Activated CD4-positive, alpha-beta memory T cell treated with anti-CD3 and anti-CD28 coated beads, Interleukin-2, amount 10 ng/mL, durations not matched to agents 7 days and 5 days (primary cell): Measurements from ENCODE around the gene TJAP1. TPM values are rescaled to one million over a fixed set of nuclear protein-coding genes. Genes with fewer than 3 reads are reported as not detected.

Experiments used
- CTCF ChIA-PET: fragments of 350-600 bp; sonication (Branson Sonifier 250); formaldehyde crosslinking; loops from one replicate; lab custom pipeline; 2021; ENCODE audit warnings: antibody characterized with exemption, inconsistent platforms; lab: Charles Lee
- POLR2A ChIA-PET: fragments of 350-600 bp; sonication (Branson Sonifier 250); formaldehyde crosslinking; loops from one replicate; lab custom pipeline; 2021; ENCODE audit warnings: antibody characterized with exemption; lab: Charles Lee
- DNase-seq: peaks from one replicate; pipeline ENCODE4 v3.0.0-alpha.2; 2020
- H3K27ac Mint-ChIP-seq: one replicate; pipeline ENCODE4 v1.8.0; 2021; ENCODE audit warnings: mild to moderate bottlenecking, mixed read lengths
- H3K27me3 Mint-ChIP-seq: one replicate; pipeline ENCODE4 v1.8.0; 2021; ENCODE audit warnings: mixed read lengths
- H3K36me3 Mint-ChIP-seq: one replicate; pipeline ENCODE4 v1.8.0; 2021; ENCODE audit warnings: low read depth, mixed read lengths
- H3K4me1 Mint-ChIP-seq: one replicate; pipeline ENCODE4 v1.8.0; 2021; ENCODE audit warnings: mixed read lengths
- H3K4me3 Mint-ChIP-seq: one replicate; pipeline ENCODE4 v1.8.0; 2021; ENCODE audit warnings: mild to moderate bottlenecking, mixed read lengths
- H3K9me3 Mint-ChIP-seq: one replicate; pipeline ENCODE4 v1.8.0; 2021; ENCODE audit warnings: mixed read lengths
- total RNA-seq, 2 experiments: library from RNA; stranded (reverse); gene quantifications; one replicate each; pipeline ENCODE4 v1.2.3, GENCODE V29; 2021

TJAP1 gene
- total RNA-seq, 2 experiments from 2014 or later = 34.7 to 36.6 TPM

DNA sequence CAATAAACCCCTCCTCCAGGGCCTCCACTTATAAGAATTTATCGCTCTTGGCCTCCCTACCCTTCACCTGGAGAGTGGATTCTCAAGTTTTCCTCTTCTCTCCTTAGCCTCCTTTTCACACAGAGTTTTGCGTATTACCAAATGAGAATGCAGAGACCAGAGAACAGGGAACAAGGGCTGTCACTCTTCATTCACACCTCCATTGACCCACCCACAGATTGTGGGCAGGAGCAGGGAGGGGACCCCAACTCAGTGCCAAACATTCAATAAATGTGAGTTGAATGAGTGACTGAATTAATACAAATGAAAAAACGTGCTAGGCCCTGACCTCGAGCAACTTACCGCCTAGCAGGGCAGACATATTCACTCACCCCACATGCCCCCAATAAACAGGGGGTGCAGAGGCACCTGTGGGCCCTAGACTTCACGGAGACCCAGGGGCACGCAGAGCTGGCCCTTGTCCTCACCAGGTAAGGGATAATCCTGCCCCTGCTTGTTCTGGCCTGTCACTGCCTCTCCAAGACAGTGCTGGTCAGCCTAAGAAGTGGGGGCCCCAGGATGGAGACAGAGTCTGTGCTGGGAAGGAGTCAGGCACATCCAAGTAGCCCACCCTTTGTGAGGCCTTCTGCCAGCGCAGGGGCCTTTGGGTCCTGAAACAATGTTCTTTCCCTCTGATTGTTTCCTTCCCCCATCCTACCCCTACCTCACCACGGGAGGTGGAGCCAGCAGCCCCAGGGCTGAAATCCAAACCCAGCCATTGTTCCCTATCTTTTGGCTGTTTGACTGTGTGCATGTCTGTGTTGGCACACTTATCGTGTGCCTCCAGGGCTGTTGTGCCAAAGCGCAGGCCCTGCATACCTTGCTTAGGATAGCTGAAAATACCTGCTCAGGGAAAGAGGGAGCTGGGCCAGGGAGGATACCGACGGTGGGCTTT lies 8.4 kb upstream of the TJAP1 start:
- no peak overlapping the region for H3K4me3 Mint-ChIP-seq
- H3K27me3 Mint-ChIP-seq = peaks cover 14% of the 10 kb centered on the region
- no peaks in the 10 kb centered on the region for H3K4me1 Mint-ChIP-seq
- ChIA-PET CTCF (interaction anchor here (0.7 kb wide), 1 partner anchor 148 kb away, joined by 3 read pairs; no protein-coding TSS in a partner anchor), POLR2A (no interaction called here)
- no peaks in the 10 kb centered on the region for H3K36me3 Mint-ChIP-seq
- H3K9me3 Mint-ChIP-seq = no peaks in the 10 kb centered on the region
- DNase-seq = no peak
- H3K27ac Mint-ChIP-seq = no peak overlapping the region

DNA sequence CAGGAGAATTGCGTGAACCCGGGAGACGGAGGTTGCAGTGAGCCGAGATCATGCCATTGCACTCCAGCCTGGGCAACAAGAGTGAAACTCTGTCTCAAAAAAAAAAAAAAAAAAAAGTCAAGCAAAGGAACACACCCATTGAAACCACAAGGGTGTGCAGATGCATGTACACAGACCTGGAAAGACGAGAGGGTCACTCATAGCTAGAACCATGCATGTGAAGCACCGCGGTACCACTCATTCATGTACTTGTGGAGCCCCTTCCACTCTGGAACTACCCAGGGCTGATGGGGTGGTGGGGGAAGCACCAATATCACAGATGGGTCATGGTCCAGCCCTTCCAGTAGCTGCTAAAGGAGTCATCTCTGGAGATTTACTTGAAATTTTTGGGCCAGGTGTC lies 7.4 kb upstream of the TJAP1 start:
- ChIA-PET POLR2A (interaction anchor here (0.9 kb wide), 1 partner anchor 15 kb away, joined by 3 read pairs; no protein-coding TSS in a partner anchor), CTCF (interaction anchor here (0.7 kb wide), 1 partner anchor 149 kb away, joined by 3 read pairs; no protein-coding TSS in a partner anchor)
- no peaks in the 10 kb centered on the region for H3K36me3 Mint-ChIP-seq
- no peak overlapping the region for H3K4me3 Mint-ChIP-seq
- H3K4me1 Mint-ChIP-seq = no peaks in the 10 kb centered on the region
- no peak for DNase-seq
- H3K27ac Mint-ChIP-seq = no peak overlapping the region
- peaks cover 13% of the 10 kb centered on the region for H3K27me3 Mint-ChIP-seq
- no peaks in the 10 kb centered on the region for H3K9me3 Mint-ChIP-seq

DNA sequence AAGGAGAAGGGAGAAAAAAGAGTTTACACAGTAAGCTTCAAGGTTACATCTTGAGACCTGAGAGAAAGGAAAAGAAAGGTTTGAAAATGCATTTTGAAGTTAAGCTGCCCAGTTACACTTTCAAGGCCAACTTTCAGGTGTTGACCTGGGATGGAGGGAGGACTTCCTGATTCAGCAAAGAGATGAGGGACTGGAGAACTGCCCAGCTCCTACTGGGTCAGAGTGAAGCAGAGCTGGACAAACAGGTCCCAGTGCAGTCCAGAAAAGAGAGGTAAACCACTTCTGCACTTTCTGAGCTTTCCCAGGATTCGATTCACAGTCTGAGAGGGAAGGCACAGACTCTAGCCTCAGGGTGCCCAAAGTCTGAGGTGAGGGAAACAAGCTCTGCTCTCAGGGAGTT lies 6.0 kb upstream of the TJAP1 start:
- CTCF ChIA-PET = no interaction called here
- POLR2A ChIA-PET = interaction anchor here (1.1 kb wide), 1 partner anchor 44 kb away, joined by 3 read pairs; the partner anchor contains the start of gene ABCC10
- Mint-ChIP-seq H3K4me1 (no peaks in the 10 kb centered on the region), H3K27me3 (peaks cover 13% of the 10 kb centered on the region), H3K36me3 (no peaks in the 10 kb centered on the region), H3K4me3 (no peak overlapping the region), H3K9me3 (no peaks in the 10 kb centered on the region), H3K27ac (no peak overlapping the region)
- DNase-seq = no peak

DNA sequence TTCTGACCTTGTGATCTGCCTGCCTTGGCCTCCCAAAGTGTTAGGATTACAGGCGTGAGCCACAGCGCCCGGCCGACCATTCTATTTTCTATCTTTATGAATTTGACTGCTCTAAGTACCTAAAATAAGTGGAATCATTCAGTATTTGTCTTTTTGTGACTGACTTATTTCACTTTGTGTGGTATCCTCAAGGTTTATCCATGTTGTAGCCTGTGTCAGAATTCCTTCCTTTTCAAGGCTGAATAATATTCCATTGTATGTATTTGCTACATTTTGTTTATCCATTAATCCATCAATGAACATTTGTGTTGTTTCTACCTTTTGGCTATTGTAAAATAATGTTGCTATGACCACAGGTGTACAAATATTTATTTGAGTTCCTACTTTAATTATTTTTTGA lies 4.9 kb upstream of the TJAP1 start:
- peaks cover 11% of the 10 kb centered on the region for H3K27me3 Mint-ChIP-seq
- no peak overlapping the region for H3K4me3 Mint-ChIP-seq
- DNase-seq = no peak
- peaks cover 11% of the 10 kb centered on the region for H3K4me1 Mint-ChIP-seq
- no peaks in the 10 kb centered on the region for H3K9me3 Mint-ChIP-seq
- ChIA-PET POLR2A (interaction anchor here (0.7 kb wide), 1 partner anchor 22 kb away, joined by 3 read pairs; no protein-coding TSS in a partner anchor), CTCF (no interaction called here)
- H3K36me3 Mint-ChIP-seq = no peaks in the 10 kb centered on the region
- H3K27ac Mint-ChIP-seq = no peak overlapping the region

- Mint-ChIP-seq H3K36me3 (peaks cover 3% of the 10 kb centered on the region), H3K4me1 (peaks cover 34% of the 10 kb centered on the region), H3K9me3 (no peaks in the 10 kb centered on the region), H3K27ac (no peak overlapping the region), H3K27me3 (peaks cover 8% of the 10 kb centered on the region), H3K4me3 (no peak overlapping the region)
- ChIA-PET CTCF (interaction anchor here (1.5 kb wide), 1 partner anchor 11 kb away, joined by 4 read pairs; no protein-coding TSS in a partner anchor), POLR2A (no interaction called here)
- DNase-seq = no peak
Measured at GRCh38 chr6:43475516-43475915, 1.9 kb upstream of the TJAP1 start.

GRCh38 chr6:43476746-43477145 lies 624 bp upstream of the TJAP1 start:
- Mint-ChIP-seq H3K36me3 (peaks cover 3% of the 10 kb centered on the region), H3K4me3 (peak overlapping the region; percentile 94), H3K9me3 (no peaks in the 10 kb centered on the region), H3K27ac (peak overlapping the region; percentile 54), H3K4me1 (peaks cover 41% of the 10 kb centered on the region), H3K27me3 (no peaks in the 10 kb centered on the region)
- CTCF ChIA-PET = interaction anchor here (1.1 to 1.8 kb wide), 5 partner anchors 24 to 248 kb away, joined by 3 to 8 read pairs (median 4); partner anchors contain the start of genes CRIP3 and DNPH1
- no peak for DNase-seq
- POLR2A ChIA-PET = interaction anchor here (0.9 to 1.7 kb wide), 3 partner anchors 11 to 27 kb away, joined by 3 to 10 read pairs (median 3); no protein-coding TSS in a partner anchor

DNA sequence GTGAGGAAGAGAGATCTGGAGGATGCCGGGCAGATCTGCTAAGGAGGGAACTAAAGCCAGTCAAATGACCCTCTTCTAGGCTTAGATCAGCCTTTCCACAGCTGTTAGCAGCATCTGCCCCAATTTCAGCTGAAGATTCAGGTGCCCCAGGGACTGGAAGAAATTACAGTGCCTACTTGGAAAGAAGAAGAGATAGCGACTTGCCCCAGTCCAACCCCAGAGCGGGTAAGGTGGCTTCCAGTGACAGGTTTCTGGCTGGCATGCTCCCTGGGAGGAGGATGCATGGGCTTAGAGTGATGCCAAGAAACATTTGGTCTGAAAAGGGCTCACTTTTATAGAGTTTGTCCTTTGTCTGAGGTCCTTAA lies 620 bp downstream of the TJAP1 start:
- Mint-ChIP-seq H3K36me3 (peaks cover 3% of the 10 kb centered on the region), H3K27me3 (no peaks in the 10 kb centered on the region), H3K4me1 (peaks cover 47% of the 10 kb centered on the region), H3K4me3 (peak overlapping the region; percentile 94), H3K9me3 (no peaks in the 10 kb centered on the region), H3K27ac (peak overlapping the region; percentile 85)
- POLR2A ChIA-PET = interaction anchor here (0.6 to 1.7 kb wide), 9 partner anchors 9 to 109 kb away, joined by 3 to 10 read pairs (median 3); partner anchors contain the start of genes ABCC10 and ZNF318
- DNase-seq = peak; percentile 20
- CTCF ChIA-PET = interaction anchor here (1.1 to 1.8 kb wide), 5 partner anchors 24 to 249 kb away, joined by 3 to 8 read pairs (median 4); partner anchors contain the start of genes CRIP3 and DNPH1

GRCh38 chr6:43481075-43481474 lies 3.7 kb downstream of the TJAP1 start:
- DNase-seq = no peak
- ChIA-PET POLR2A (no interaction called here), CTCF (interaction anchor here (0.7 to 2.4 kb wide), 3 partner anchors 17 to 83 kb away, joined by 3 to 7 read pairs (median 3); no protein-coding TSS in a partner anchor)
- Mint-ChIP-seq H3K4me1 (peaks cover 47% of the 10 kb centered on the region), H3K4me3 (no peak overlapping the region), H3K9me3 (no peaks in the 10 kb centered on the region), H3K27me3 (no peaks in the 10 kb centered on the region), H3K36me3 (peaks cover 3% of the 10 kb centered on the region), H3K27ac (no peak overlapping the region)

GRCh38 chr6:43481591-43482236 lies 4.3 kb downstream of the TJAP1 start:
- Mint-ChIP-seq H3K36me3 (peaks cover 3% of the 10 kb centered on the region), H3K4me1 (peaks cover 44% of the 10 kb centered on the region), H3K27me3 (no peaks in the 10 kb centered on the region), H3K27ac (no peak overlapping the region), H3K9me3 (no peaks in the 10 kb centered on the region), H3K4me3 (no peak overlapping the region)
- CTCF ChIA-PET = interaction anchor here (0.7 to 2.4 kb wide), 2 partner anchors 17 to 25 kb away, joined by 3 to 7 read pairs; no protein-coding TSS in a partner anchor
- POLR2A ChIA-PET = no interaction called here
- DNase-seq = no peak

DNA sequence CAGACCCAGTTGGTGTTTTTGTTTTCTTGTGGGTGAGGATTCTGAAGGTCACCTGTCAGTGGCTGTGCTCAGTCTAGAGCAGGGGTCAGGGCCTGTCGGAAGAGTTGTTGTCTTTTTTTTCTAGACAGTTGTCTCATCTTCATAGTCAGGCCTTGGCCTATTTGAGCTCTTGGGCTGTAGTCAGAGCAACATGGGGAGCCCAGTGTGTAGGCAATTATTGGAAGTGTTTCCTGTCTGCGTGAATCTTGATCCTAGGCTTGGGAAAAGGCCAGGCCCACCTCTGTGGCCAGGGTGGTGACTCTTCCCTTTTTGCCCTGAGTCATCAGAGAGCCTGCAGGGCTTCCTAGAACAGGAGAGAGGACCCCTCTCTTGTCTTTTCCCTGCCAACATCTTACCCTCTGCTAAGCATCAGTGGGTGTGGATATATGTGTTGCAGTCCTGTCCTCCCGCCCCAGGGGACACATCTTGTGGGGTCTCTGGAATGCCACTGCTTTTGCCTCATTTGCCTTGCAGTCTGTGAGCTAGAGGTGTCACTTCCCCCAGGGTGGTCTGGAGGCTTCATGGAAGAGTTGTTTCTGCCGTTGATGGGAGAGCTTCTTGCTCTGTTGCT lies 11.4 kb downstream of the TJAP1 start:
- Mint-ChIP-seq H3K27ac (no peak overlapping the region), H3K4me3 (no peak overlapping the region), H3K4me1 (peaks cover 7% of the 10 kb centered on the region), H3K36me3 (no peaks in the 10 kb centered on the region), H3K9me3 (no peaks in the 10 kb centered on the region), H3K27me3 (no peaks in the 10 kb centered on the region)
- CTCF ChIA-PET = no interaction called here
- POLR2A ChIA-PET = no interaction called here
- no peak for DNase-seq

DNA sequence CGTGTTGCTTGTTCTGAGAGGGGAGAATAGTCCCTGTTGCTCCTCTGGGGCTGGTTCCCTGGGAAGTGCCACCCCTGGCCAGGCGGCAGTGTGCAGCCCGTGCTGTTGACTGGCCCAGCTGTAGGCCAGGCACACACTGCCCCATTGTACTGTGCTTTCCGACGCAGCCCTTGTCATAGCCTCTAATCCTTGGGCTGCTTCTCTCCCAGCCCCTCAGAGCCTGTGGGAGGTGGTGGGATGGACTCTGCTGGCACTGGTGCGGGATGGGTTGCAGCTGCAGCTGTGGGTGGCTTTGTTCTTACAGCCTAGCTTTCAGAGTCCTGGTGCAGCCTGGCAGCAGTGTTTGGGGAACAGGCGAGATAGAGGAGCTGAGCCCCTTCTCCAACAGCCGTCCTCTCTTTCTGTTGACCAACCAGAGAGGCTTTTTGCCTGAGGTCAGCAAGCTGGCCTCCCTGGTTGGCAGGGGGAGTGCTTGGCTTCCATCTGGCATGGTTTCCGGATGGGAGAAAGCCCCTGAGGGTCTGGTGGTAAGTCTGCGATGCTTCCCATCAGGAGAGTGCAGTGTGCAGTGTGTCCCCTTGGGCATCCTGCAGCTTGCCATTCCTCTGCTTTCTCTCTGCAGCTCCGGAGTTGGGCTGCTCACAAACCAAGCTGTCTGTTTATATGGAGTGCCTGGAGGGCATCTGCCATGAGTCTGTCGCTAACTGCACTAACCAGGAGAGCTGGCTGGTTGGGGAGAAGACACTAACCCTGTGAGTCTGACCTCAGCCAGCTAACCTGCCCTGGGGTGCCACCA lies 12.1 kb downstream of the TJAP1 start:
- H3K36me3 Mint-ChIP-seq = no peaks in the 10 kb centered on the region
- no peaks in the 10 kb centered on the region for H3K9me3 Mint-ChIP-seq
- no peak overlapping the region for H3K4me3 Mint-ChIP-seq
- H3K4me1 Mint-ChIP-seq = peaks cover 13% of the 10 kb centered on the region
- CTCF ChIA-PET = interaction anchor here (0.8 kb wide), 1 partner anchor 17 kb away, joined by 4 read pairs; no protein-coding TSS in a partner anchor
- H3K27me3 Mint-ChIP-seq = no peaks in the 10 kb centered on the region
- H3K27ac Mint-ChIP-seq = no peak overlapping the region
- DNase-seq = no peak
- POLR2A ChIA-PET = no interaction called here

GRCh38 chr6:43490523-43490939 lies 13.2 kb downstream of the TJAP1 start:
- no peak for DNase-seq
- Mint-ChIP-seq H3K27ac (no peak overlapping the region), H3K27me3 (no peaks in the 10 kb centered on the region), H3K4me3 (no peak overlapping the region), H3K36me3 (no peaks in the 10 kb centered on the region), H3K9me3 (no peaks in the 10 kb centered on the region), H3K4me1 (peaks cover 23% of the 10 kb centered on the region)
- POLR2A ChIA-PET = no interaction called here
- CTCF ChIA-PET = interaction anchor here (0.8 kb wide), 1 partner anchor 16 kb away, joined by 4 read pairs; no protein-coding TSS in a partner anchor
